OCI-LY7 (cell line): Measurements from ENCODE around the gene OTOP3. TPM values are rescaled to one million over a fixed set of nuclear protein-coding genes. Genes with fewer than 3 reads are reported as not detected.

Source experiments
- BruUV-seq: library from RNA; stranded (reverse); fragments of 400-500 nt; replicated peaks from 2 replicates; lab custom pipeline; 2021; lab: Mats Ljungman, UMichigan
- CTCF ChIA-PET: fragments of 300-600 bp; sonication (Branson Sonifier 250); formaldehyde crosslinking; loops from one replicate; lab custom pipeline; 2022; ENCODE audit warnings: antibody characterized with exemption; ENCODE audit not compliant: unreplicated experiment; lab: Charles Lee
- POLR2A ChIA-PET: fragments of 300-600 bp; sonication (Branson Sonifier 250); formaldehyde crosslinking; loops from one replicate; lab custom pipeline; 2022; ENCODE audit warnings: antibody characterized with exemption; lab: Charles Lee
- DNase-seq: peaks from one replicate; pipeline ENCODE4 v3.0.0-alpha.2; 2015; ENCODE audit warnings: low spot score
- H2AFZ ChIP-seq: fragments of 200-600 bp; sonication (generic), shearing (Covaris generic); 2 replicates; pipeline ENCODE4 v1.6.1; 2014; ENCODE audit warnings: mild to moderate bottlenecking, antibody characterized with exemption, low read length, moderate library complexity
- H3K27ac ChIP-seq: fragments of 200-600 bp; sonication (generic); 2 replicates; pipeline ENCODE4 v1.5.1; 2014; ENCODE audit warnings: mixed run types, low read depth, mild to moderate bottlenecking, moderate library complexity, low read length, inconsistent platforms; ENCODE audit not compliant: poor library complexity, severe bottlenecking
- H3K36me3 ChIP-seq: fragments of 200-600 bp; sonication (generic); 2 replicates; pipeline ENCODE4 v1.6.1; 2014; ENCODE audit warnings: mild to moderate bottlenecking, antibody characterized with exemption, low read length, moderate library complexity, mixed read lengths; ENCODE audit not compliant: insufficient read depth
- H3K4me1 ChIP-seq: fragments of 200-600 bp; sonication (generic); 2 replicates; pipeline ENCODE4 v1.5.1; 2014; ENCODE audit warnings: mild to moderate bottlenecking, low read length; ENCODE audit not compliant: insufficient read depth, poor library complexity, severe bottlenecking
- H3K4me2 ChIP-seq: fragments of 200-600 bp; sonication (generic); 2 replicates; pipeline ENCODE4 v1.6.1; 2014; ENCODE audit warnings: mild to moderate bottlenecking, low read length
- H3K4me3 ChIP-seq: fragments of 200-600 bp; sonication (generic); 2 replicates; pipeline ENCODE4 v1.5.1; 2014; ENCODE audit warnings: mild to moderate bottlenecking, low read depth, low read length; ENCODE audit not compliant: poor library complexity, severe bottlenecking
- H3K79me2 ChIP-seq: fragments of 200-600 bp; sonication (generic); 2 replicates; pipeline ENCODE4 v1.6.1; 2016; ENCODE audit warnings: low read depth, mild to moderate bottlenecking, low read length, moderate library complexity, mixed read lengths; ENCODE audit not compliant: insufficient read depth
- H3K9me2 ChIP-seq: fragments of 200-600 bp; sonication (generic); 2 replicates; pipeline ENCODE4 v1.6.1; 2016; ENCODE audit warnings: mild to moderate bottlenecking, low read length, mixed read lengths; ENCODE audit not compliant: insufficient read depth
- H3K9me3 ChIP-seq: fragments of 200-600 bp; sonication (generic); 2 replicates; pipeline ENCODE4 v1.6.1; 2014; ENCODE audit warnings: mild to moderate bottlenecking, mixed run types, low read length, mixed read lengths
- H4K20me1 ChIP-seq: fragments of 200-600 bp; sonication (generic); 2 replicates; pipeline ENCODE4 v1.6.1; 2014; ENCODE audit warnings: mild to moderate bottlenecking, antibody characterized with exemption, low read length, moderate library complexity, mixed read lengths; ENCODE audit not compliant: insufficient read depth
- CTCF ChIP-seq: fragments of 200-600 bp; sonication (generic); conservative IDR thresholded peaks from 2 replicates; pipeline ENCODE4 v1.5.1; 2014; ENCODE audit warnings: mild to moderate bottlenecking, antibody characterized with exemption, low read length, moderate library complexity, mixed read lengths
- EZH2phosphoT487 ChIP-seq: fragments of 200-600 bp; sonication (generic); IDR thresholded peaks from 2 replicates; pipeline ENCODE4 v1.6.1; 2018; ENCODE audit warnings: low read depth, borderline replicate concordance, mild to moderate bottlenecking, mixed run types, antibody characterized with exemption, low read length, moderate library complexity, mixed read lengths
- intact Hi-C: fragments of 100-400 bp; cut with micrococcal nuclease; formaldehyde crosslinking; loops from one replicate; pipeline ENCODE4 v1.10.0; 2022; ENCODE audit not compliant: unreplicated experiment
- total RNA-seq, 2 experiments: library from RNA; depleted of rRNA in 1 of 2; stranded (reverse); fragments of >200 nt in 1 of 2; shearing (Covaris generic) in 1 of 2; gene quantifications; 2 replicates each; pipeline ENCODE4 v1.2.3, GENCODE V29; 2014 to 2022

OTOP3 gene
- total RNA-seq, 2 experiments from 2014 or later = not detected

- H3K9me2 ChIP-seq = no peaks in the 10 kb centered on the region
- no peaks in the 10 kb centered on the region for H3K36me3 ChIP-seq
- H3K27ac ChIP-seq = no peak overlapping the region
- no peaks in the 10 kb centered on the region for H4K20me1 ChIP-seq
- no peak for TF ChIP-seq EZH2phosphoT487
- no peak for TF ChIP-seq CTCF
- H3K4me1 ChIP-seq = peaks cover 8% of the 10 kb centered on the region
- no peak overlapping the region for H2AFZ ChIP-seq
- H3K4me2 ChIP-seq = no peak overlapping the region
- H3K9me3 ChIP-seq = no peaks in the 10 kb centered on the region
- DNase-seq = no peak
- no peak overlapping the region for H3K4me3 ChIP-seq
- BruUV-seq = no TSS peak
- intact Hi-C loops = no loop called here
- ChIA-PET CTCF (no interaction called here), POLR2A (interaction anchor here (1.0 to 2.3 kb wide), 3 partner anchors 8 to 17 kb away, joined by 6 to 9 read pairs (median 6); partner anchors contain the start of genes CDR2L and MRPL58)
- H3K79me2 ChIP-seq = no peaks in the 10 kb centered on the region
Observed at GRCh38 chr17:74995847-74996246, 60.1 kb downstream of the OTOP3 start.

- CTCF ChIA-PET = interaction anchor here (0.8 kb wide), 1 partner anchor 25 kb away, joined by 3 read pairs; no protein-coding TSS in a partner anchor
- DNase-seq = no peak
- no TSS peak for BruUV-seq
- Histone ChIP-seq H3K9me2 (no peaks in the 10 kb centered on the region), H3K4me3 (no peak overlapping the region), H4K20me1 (no peaks in the 10 kb centered on the region), H3K9me3 (no peaks in the 10 kb centered on the region), H2AFZ (0 out of 2 replicates have a peak overlapping the region, but pooled peaks have one; percentile 2), H3K4me1 (no peaks in the 10 kb centered on the region), H3K79me2 (no peaks in the 10 kb centered on the region), H3K27ac (no peak overlapping the region), H3K36me3 (no peaks in the 10 kb centered on the region), H3K4me2 (no peak overlapping the region)
- POLR2A ChIA-PET = no interaction called here
- intact Hi-C loops = no loop called here
- TF ChIP-seq CTCF = no peak
- no peak for TF ChIP-seq EZH2phosphoT487
Observed at GRCh38 chr17:74998783-74999182, 63.1 kb downstream of the OTOP3 start.

GRCh38 chr17:74999523-74999922 lies 63.8 kb downstream of the OTOP3 start:
- Histone ChIP-seq H3K4me3 (no peak overlapping the region), H3K79me2 (no peaks in the 10 kb centered on the region), H3K9me3 (no peaks in the 10 kb centered on the region), H3K4me1 (no peaks in the 10 kb centered on the region), H3K9me2 (no peaks in the 10 kb centered on the region), H2AFZ (no peak overlapping the region), H3K36me3 (no peaks in the 10 kb centered on the region), H3K4me2 (no peak overlapping the region), H3K27ac (no peak overlapping the region), H4K20me1 (no peaks in the 10 kb centered on the region)
- DNase-seq = no peak
- ChIA-PET POLR2A (interaction anchor here (0.5 to 0.6 kb wide), 2 partner anchors 11 to 385 kb away, joined by 3 to 10 read pairs; no protein-coding TSS in a partner anchor), CTCF (interaction anchor here (0.8 to 1.0 kb wide), 2 partner anchors 25 to 38 kb away, joined by 3 read pairs; no protein-coding TSS in a partner anchor)
- BruUV-seq = no TSS peak
- intact Hi-C loops = no loop called here
- no peak for TF ChIP-seq CTCF
- no peak for TF ChIP-seq EZH2phosphoT487
